Endothelial cell of umbilical vein (primary cell): ENCODE measurements around the gene TRIM61.

Experiments used
- CTCF ChIP-seq, 2 donors: IDR thresholded peaks; 1 replicate in 1 of 2; 2 replicates in 1 of 2; pipeline ENCODE4 v1.5.1; 2011; ENCODE audit warnings: low read length in 2 of 2, mild to moderate bottlenecking in 2 of 2, moderate library complexity in 2 of 2, control low read depth in 1 of 2, inconsistent platforms in 1 of 2, low read depth in 1 of 2; ENCODE audit not compliant: insufficient read depth in 1 of 2; ENCODE audit errors: extremely low read depth in 1 of 2
- EZH2 ChIP-seq: IDR thresholded peaks from 2 replicates; pipeline ENCODE4 v1.6.1; 2012; ENCODE audit warnings: borderline replicate concordance, low read depth, mild to moderate bottlenecking, moderate library complexity, low read length, inconsistent platforms; ENCODE audit not compliant: severe bottlenecking
- MYC ChIP-seq: IDR thresholded peaks from one replicate; pipeline ENCODE4 v1.6.1; 2011; ENCODE audit warnings: mild to moderate bottlenecking, low read depth, low read length
- POLR2A ChIP-seq: IDR thresholded peaks from 2 replicates; pipeline ENCODE4 v1.6.1; 2012; ENCODE audit warnings: low read depth, mild to moderate bottlenecking, control low read depth, low read length

- TF ChIP-seq CTCF (IDR thresholded peaks at IDR 0.05; ENCODE audit: extremely low read depth in 1 of 2, insufficient read depth in 1 of 2, low read depth in 1 of 2, low read length in 2 of 2) (no peak), POLR2A (no peak), EZH2 (no peak), MYC (no peak)
These were observed 20.5 kb upstream of the TRIM61 start for GRCh38 chr4:164997941-164998340.
